ENCODE data around the gene HYAL2.
A peak's percentile ranks its signal among the peaks of the same experiment; 100 is the strongest.

The HYAL2 gene

GRCh38 chr3:50350213-50350526, 27.6 kb upstream of the HYAL2 start:
- no peak for DNase-seq

- peak; percentile 76 for DNase-seq
Measured at GRCh38 chr3:50347187-50347813, 24.8 kb upstream of the HYAL2 start.

- DNase-seq = peak; percentile 87
Measured at GRCh38 chr3:50345586-50346234, 23.2 kb upstream of the HYAL2 start, which contains the start of gene ZMYND10. Gene ZMYND10, minus strand, starts transcription at chr3:50345732. Its CDS starts 153 bp downstream, at chr3:50345579.

GRCh38 chr3:50345008-50345407, 22.5 kb upstream of the HYAL2 start:
- no peak for DNase-seq

- DNase-seq = no peak
Measured at GRCh38 chr3:50342813-50343633, 20.5 kb upstream of the HYAL2 start.

- no peak for DNase-seq
Measured at GRCh38 chr3:50341996-50342650, 19.6 kb upstream of the HYAL2 start.

GRCh38 chr3:50341537-50341936, 19.0 kb upstream of the HYAL2 start:
- DNase-seq = no peak

GRCh38 chr3:50340448-50341329, 18.1 kb upstream of the HYAL2 start, which contains the start of gene RASSF1:
Gene RASSF1, minus strand, starts transcription at chr3:50340836. Its CDS starts 31 bp downstream, at chr3:50340805.
- peak; percentile 91 for DNase-seq

GRCh38 chr3:50340147-50340447, 17.6 kb upstream of the HYAL2 start:
- DNase-seq = no peak

- DNase-seq = no peak
Measured at GRCh38 chr3:50339485-50340146, 17.1 kb upstream of the HYAL2 start.

- DNase-seq = no peak
Measured at GRCh38 chr3:50338965-50339364, 16.4 kb upstream of the HYAL2 start.

- DNase-seq = peak; percentile 100
Measured at GRCh38 chr3:50337175-50337861, 14.8 kb upstream of the HYAL2 start.

- DNase-seq = no peak
Measured at GRCh38 chr3:50336452-50337174, 14.1 kb upstream of the HYAL2 start.

GRCh38 chr3:50334339-50335075, 12.0 kb upstream of the HYAL2 start:
- no peak for DNase-seq

GRCh38 chr3:50333744-50334328, 11.3 kb upstream of the HYAL2 start:
- DNase-seq = peak; percentile 38

- no peak for DNase-seq
Measured at GRCh38 chr3:50331364-50331907, 8.9 kb upstream of the HYAL2 start.

GRCh38 chr3:50330330-50330729, 7.8 kb upstream of the HYAL2 start:
- DNase-seq = no peak

- peak; percentile 97 for DNase-seq
Measured at GRCh38 chr3:50327943-50328691, 5.6 kb upstream of the HYAL2 start, which contains the start of gene TUSC2. Gene TUSC2, minus strand, starts transcription at chr3:50328223. Its CDS starts 124 bp downstream, at chr3:50328099.
